Lung (tissue), 12 donors: ENCODE data around the gene NPHP4. TPM values are rescaled to one million over a fixed set of nuclear protein-coding genes. Genes with fewer than 3 reads are reported as not detected.

Source experiments
- ATAC-seq: fragments of 200-7000 bp; cut with Tn5 transposase; one replicate; pipeline ENCODE4 v1.9.1; 2020; ENCODE audit warnings: moderate number of reproducible peaks; ENCODE audit not compliant: insufficient read depth, low FRiP score
- DNase-seq, 3 donors: peaks; one replicate each; pipeline ENCODE4 v3.0.0-alpha.2; 2013 to 2017
- H3K27ac ChIP-seq, 2 donors: one replicate each; pipeline ENCODE4 v1.5.1; 2013; ENCODE audit warnings: mild to moderate bottlenecking in 2 of 2, moderate library complexity in 2 of 2, control low read depth in 1 of 2, inconsistent platforms in 1 of 2, low read depth in 1 of 2, low read length in 1 of 2
- H3K27me3 ChIP-seq, 3 donors: one replicate each; pipeline ENCODE4 v1.5.1; 2013; ENCODE audit warnings: low read length in 2 of 3; ENCODE audit not compliant: control insufficient read depth in 3 of 3, insufficient read depth in 3 of 3
- H3K36me3 ChIP-seq, 4 donors: one replicate each; pipeline ENCODE4 v1.5.1; 2013; ENCODE audit warnings: low read length in 4 of 4, mild to moderate bottlenecking in 1 of 4, moderate library complexity in 1 of 4; ENCODE audit not compliant: control insufficient read depth in 4 of 4, insufficient read depth in 4 of 4
- H3K4me1 ChIP-seq, 5 donors: one replicate each; pipeline ENCODE4 v1.5.1; 2013; ENCODE audit warnings: low read length in 5 of 5, mild to moderate bottlenecking in 2 of 5, moderate library complexity in 1 of 5; ENCODE audit not compliant: control insufficient read depth in 5 of 5, insufficient read depth in 5 of 5
- H3K4me3 ChIP-seq: one replicate; pipeline ENCODE4 v1.5.1; 2013; ENCODE audit warnings: mild to moderate bottlenecking, control low read depth, moderate library complexity
- H3K9ac ChIP-seq, 2 donors: one replicate each; pipeline ENCODE4 v1.5.1; 2013; ENCODE audit warnings: low read length in 2 of 2, control low read depth in 1 of 2; ENCODE audit not compliant: insufficient read depth in 1 of 2
- H3K9me3 ChIP-seq, 4 donors: one replicate each; pipeline ENCODE4 v1.5.1; 2013; ENCODE audit warnings: low read length in 3 of 4, mild to moderate bottlenecking in 1 of 4, moderate library complexity in 1 of 4; ENCODE audit not compliant: control insufficient read depth in 4 of 4, insufficient read depth in 3 of 4
- CTCF ChIP-seq: IDR thresholded peaks from 2 replicates; pipeline ENCODE4 v1.5.1; 2012; ENCODE audit warnings: mild to moderate bottlenecking; ENCODE audit errors: control extremely low read depth, extremely low read depth
- whole genome bisulfite sequencing, 2 donors: extraction: QIAGEN DNeasy Blood & Tissue Kit; methylation state at CpG; one replicate each; pipeline ENCODE4 v1.1.7; 2013; 5-methylcytosine and 5-hydroxymethylcytosine counted together
- polyA plus RNA-seq, 2 donors: library from polyadenylated mRNA; stranded (reverse); fragments of 200-250 nt; gene quantifications; one replicate each; pipeline ENCODE4 v1.2.1, GENCODE V29; 2013
- total RNA-seq, 2 donors: library from RNA; depleted of rRNA in 1 of 2; stranded (reverse); fragments of >200 nt in 1 of 2; gene quantifications; one replicate each; pipeline ENCODE4 v1.2.1, GENCODE V29; 2014 to 2021
- donor health status: control.
- donor health status: control.
- donor health status: Bipolar disorder and iron deficiency.
- donor health status: healthy.
- donor health status: DM: yes; HTN: yes; CAD: no.

The NPHP4 gene
- total and polyA plus RNA-seq, 4 donors = 6.0 to 23.3 (median 11.1) TPM

GRCh38 chr1:5827516-5827915, 164.7 kb downstream of the NPHP4 start:
- H3K9me3 ChIP-seq = no peaks in the 10 kb centered on the region
- TF ChIP-seq CTCF = no peak
- no peak overlapping the region for H3K27ac ChIP-seq
- H3K4me1 ChIP-seq = no peaks in the 10 kb centered on the region
- no peaks in the 10 kb centered on the region for H3K36me3 ChIP-seq
- no peak for ATAC-seq
- no peak overlapping the region for H3K4me3 ChIP-seq
- DNase-seq = no peak
- 78 to 82% methylated on average over 9 of the region's 9 CpGs for WGBS, 2 donors
- H3K9ac ChIP-seq = no peak overlapping the region
- H3K27me3 ChIP-seq = peaks cover 0 to 8% (median 0%) of the 10 kb centered on the region in 3 donors

- WGBS, 2 donors = 49 to 52% methylated on average over 13 of the region's 13 CpGs
- Histone ChIP-seq H3K9me3 (no peaks in the 10 kb centered on the region), H3K4me1 (no peaks in the 10 kb centered on the region), H3K27ac (no peak overlapping the region), H3K9ac (no peak overlapping the region), H3K27me3 (peaks cover 0 to 8% (median 0%) of the 10 kb centered on the region in 3 donors), H3K4me3 (no peak overlapping the region), H3K36me3 (no peaks in the 10 kb centered on the region)
- ATAC-seq = no peak
- no peak for DNase-seq
- no peak for TF ChIP-seq CTCF
Observed at GRCh38 chr1:5826601-5827000, 165.6 kb downstream of the NPHP4 start.

- no peaks in the 10 kb centered on the region for H3K4me1 ChIP-seq
- H3K27ac ChIP-seq = no peak overlapping the region
- H3K36me3 ChIP-seq = no peaks in the 10 kb centered on the region
- no peaks in the 10 kb centered on the region for H3K9me3 ChIP-seq
- H3K27me3 ChIP-seq = peaks cover 0 to 7% (median 0%) of the 10 kb centered on the region in 3 donors
- WGBS, 2 donors = 91 to 92% methylated on average over 15 to 16 of the region's 16 CpGs
- no peak overlapping the region for H3K4me3 ChIP-seq
- no peak for TF ChIP-seq CTCF
- H3K9ac ChIP-seq = no peak overlapping the region
- ATAC-seq = no peak
- no peak for DNase-seq
Observed at GRCh38 chr1:5822726-5823125, 169.5 kb downstream of the NPHP4 start.

- H3K4me3 ChIP-seq = no peak overlapping the region
- no peak for DNase-seq
- no peaks in the 10 kb centered on the region for H3K36me3 ChIP-seq
- H3K4me1 ChIP-seq = no peaks in the 10 kb centered on the region
- H3K9ac ChIP-seq = no peak overlapping the region
- H3K27me3 ChIP-seq = peaks cover 0 to 4% (median 0%) of the 10 kb centered on the region in 3 donors
- no peak for ATAC-seq
- 60 to 86% methylated on average over 5 of the region's 5 CpGs for WGBS, 2 donors
- TF ChIP-seq CTCF = no peak
- no peak overlapping the region for H3K27ac ChIP-seq
- peaks cover 0 to 4% (median 0%) of the 10 kb centered on the region in 4 donors for H3K9me3 ChIP-seq
Observed at GRCh38 chr1:5822266-5822665, 170.0 kb downstream of the NPHP4 start.
